Prostate gland (tissue), 2 donors: ENCODE data around the gene GPC5. TPM values are rescaled to one million over a fixed set of nuclear protein-coding genes. Genes with fewer than 3 reads are reported as not detected.
"Not testable (repeated sequence)": the region's sequence is repeated elsewhere in the genome, so short reads cannot be mapped to it uniquely, and the experiment has no call there.

ENCODE experiments used
- DNase-seq: peaks from one replicate; pipeline ENCODE4 v3.0.0-alpha.2; 2019; ENCODE audit warnings: low spot score
- H3K27ac ChIP-seq, 2 donors: fragments of 200-600 bp; sonication (generic); 2 replicates each; pipeline ENCODE4 v1.5.1; 2017 to 2019
- H3K27me3 ChIP-seq: fragments of 200-600 bp; sonication (generic); replicated peaks from 2 replicates; pipeline ENCODE4 v1.5.1; 2019; ENCODE audit not compliant: insufficient read depth
- H3K36me3 ChIP-seq, 2 donors: fragments of 200-600 bp; sonication (generic); 1 replicate in 1 of 2; 2 replicates in 1 of 2; pipeline versions ENCODE4 v1.5.1 to v1.8.1; 2017 to 2019
- H3K4me1 ChIP-seq: fragments of 200-600 bp; sonication (generic); replicated peaks from 2 replicates; pipeline ENCODE4 v1.5.1; 2019
- H3K4me3 ChIP-seq, 2 donors: fragments of 200-600 bp; sonication (generic); 2 replicates each; pipeline ENCODE4 v1.5.1; 2017 to 2019
- H3K9me3 ChIP-seq: fragments of 200-600 bp; sonication (generic); 2 replicates; pipeline ENCODE4 v1.5.1; 2017
- POLR2A ChIP-seq: fragments of 450-650 bp; IDR thresholded peaks from one replicate; pipeline ENCODE4 v1.6.1; 2016; ENCODE audit warnings: antibody characterized with exemption, mild to moderate bottlenecking
- POLR2AphosphoS5 ChIP-seq: sonication (generic); formaldehyde crosslinking; IDR thresholded peaks from one replicate; pipeline ENCODE4 v1.6.1; 2017; ENCODE audit warnings: antibody characterized with exemption
- WGBS: methylation state at CpG from one replicate; pipeline ENCODE4 v1.1.5; 2018; 5-methylcytosine and 5-hydroxymethylcytosine counted together
- intact Hi-C: fragments of 100-400 bp; cut with DNase I; formaldehyde crosslinking; loops from one replicate; pipeline ENCODE4 v1.14.2; 2022
- total RNA-seq, 2 donors: library from RNA; depleted of rRNA; stranded (reverse); fragments of >200 nt; gene quantifications; one replicate each; pipeline ENCODE4 v1.1.0, GENCODE V29; 2016
- TF ChIP-seq, protein P1 (sequence below), 4 experiments: fragments of 200-600 bp in 2 of 4; fragments of 450-650 bp in 2 of 4; sonication (generic) in 2 of 4; IDR thresholded peaks; 1 replicate in 3 of 4; 2 replicates in 1 of 4; pipeline ENCODE4 v1.5.1; 2016 to 2019; ENCODE audit warnings: antibody characterized with exemption in 4 of 4, mild to moderate bottlenecking in 2 of 4, moderate library complexity in 2 of 4

The GPC5 gene
- total RNA-seq, 2 donors from 2014 or later: 0.23 to 35.0 TPM

DNA sequence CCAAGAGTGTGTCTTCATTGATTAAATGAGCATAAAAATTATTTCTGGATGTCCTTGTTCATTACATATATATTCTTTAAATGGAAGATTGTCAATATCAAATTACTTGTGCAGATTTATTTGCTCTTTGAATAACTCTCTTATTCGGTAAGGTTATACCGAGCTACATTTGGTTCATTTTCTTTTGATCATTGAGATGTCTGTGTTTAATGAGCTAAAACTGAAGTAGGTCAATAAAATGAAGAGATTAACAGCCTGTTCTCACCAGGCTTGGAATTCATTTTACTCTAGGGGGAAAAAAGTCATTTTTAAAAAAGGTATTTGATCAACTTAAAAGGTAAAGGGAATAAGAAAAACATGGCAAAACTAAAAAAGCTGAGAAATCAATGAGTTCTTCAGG lies 10.6 kb downstream of the GPC5 start:
- Histone ChIP-seq H3K27ac (no peak overlapping the region), H3K4me3 (no peak overlapping the region), H3K4me1 (no peaks in the 10 kb centered on the region), H3K27me3 (no peaks in the 10 kb centered on the region), H3K36me3 (no peaks in the 10 kb centered on the region), H3K9me3 (no peaks in the 10 kb centered on the region)
- no peak for DNase-seq
- intact Hi-C loops: no loop called here
- TF ChIP-seq, protein P1, sequence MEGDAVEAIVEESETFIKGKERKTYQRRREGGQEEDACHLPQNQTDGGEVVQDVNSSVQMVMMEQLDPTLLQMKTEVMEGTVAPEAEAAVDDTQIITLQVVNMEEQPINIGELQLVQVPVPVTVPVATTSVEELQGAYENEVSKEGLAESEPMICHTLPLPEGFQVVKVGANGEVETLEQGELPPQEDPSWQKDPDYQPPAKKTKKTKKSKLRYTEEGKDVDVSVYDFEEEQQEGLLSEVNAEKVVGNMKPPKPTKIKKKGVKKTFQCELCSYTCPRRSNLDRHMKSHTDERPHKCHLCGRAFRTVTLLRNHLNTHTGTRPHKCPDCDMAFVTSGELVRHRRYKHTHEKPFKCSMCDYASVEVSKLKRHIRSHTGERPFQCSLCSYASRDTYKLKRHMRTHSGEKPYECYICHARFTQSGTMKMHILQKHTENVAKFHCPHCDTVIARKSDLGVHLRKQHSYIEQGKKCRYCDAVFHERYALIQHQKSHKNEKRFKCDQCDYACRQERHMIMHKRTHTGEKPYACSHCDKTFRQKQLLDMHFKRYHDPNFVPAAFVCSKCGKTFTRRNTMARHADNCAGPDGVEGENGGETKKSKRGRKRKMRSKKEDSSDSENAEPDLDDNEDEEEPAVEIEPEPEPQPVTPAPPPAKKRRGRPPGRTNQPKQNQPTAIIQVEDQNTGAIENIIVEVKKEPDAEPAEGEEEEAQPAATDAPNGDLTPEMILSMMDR (IDR thresholded peaks at IDR 0.05): no peak
- TF ChIP-seq POLR2A: no peak
- no peak for TF ChIP-seq POLR2AphosphoS5
- WGBS: 26% methylated on average over 2 of the region's 2 CpGs

DNA sequence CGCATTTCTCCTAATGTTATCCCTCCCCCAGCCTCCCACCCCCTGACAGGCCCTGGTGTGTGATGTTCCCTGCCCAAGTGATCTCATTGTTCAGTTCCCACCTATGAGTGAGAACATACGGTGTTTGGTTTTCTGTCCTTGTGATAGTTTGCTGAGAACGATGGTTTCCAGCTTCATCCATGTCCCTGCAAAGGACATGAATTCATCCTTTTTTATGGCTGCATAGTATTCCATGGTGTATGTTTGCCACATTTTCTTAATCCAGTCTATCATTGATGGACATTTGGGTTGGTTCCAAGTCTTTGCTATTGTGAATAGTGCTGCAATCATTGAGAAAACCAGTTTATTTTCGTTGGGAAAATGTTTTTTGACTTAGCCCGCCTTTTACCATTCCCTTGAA lies 18.2 kb downstream of the GPC5 start:
- intact Hi-C loops, H3K36me3 ChIP-seq, H3K9me3 ChIP-seq, H3K27ac ChIP-seq, H3K4me3 ChIP-seq, H3K27me3 ChIP-seq, DNase-seq, H3K4me1 ChIP-seq: not testable (repeated sequence)
- WGBS: 66% methylated on average over 5 of the region's 5 CpGs

DNA sequence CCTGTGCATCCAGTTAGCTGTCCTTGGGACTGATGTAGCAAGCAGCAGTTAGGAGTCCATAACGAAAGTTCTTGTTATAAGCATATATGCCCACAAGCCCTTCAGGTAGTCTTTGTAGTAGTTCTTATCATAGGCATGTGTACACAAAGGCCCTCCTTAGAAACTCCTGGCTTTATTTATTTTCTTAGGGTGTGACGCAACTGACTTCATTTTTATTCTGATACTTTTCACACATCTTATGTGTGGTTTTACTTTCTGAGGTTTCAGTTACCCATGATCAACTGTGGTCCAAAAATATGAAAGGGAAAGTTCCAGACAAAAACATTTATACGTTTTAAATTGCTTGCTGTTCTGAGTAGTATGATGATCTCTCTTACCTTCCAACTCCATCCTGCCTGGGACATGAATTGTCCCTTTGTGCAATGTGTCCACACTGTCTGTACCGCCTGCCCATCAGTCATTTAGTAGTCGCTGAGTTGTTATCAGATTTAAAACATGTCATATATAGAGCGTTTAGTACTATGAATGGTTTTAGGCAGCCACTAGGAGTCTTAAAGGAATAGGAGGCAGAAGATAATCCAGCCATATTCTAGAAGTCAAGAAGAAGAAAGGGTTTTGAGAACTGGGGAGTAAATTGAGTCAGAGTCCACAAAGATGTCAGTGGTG lies 19.4 kb downstream of the GPC5 start:
- Histone ChIP-seq H3K4me3 (no peak overlapping the region), H3K36me3 (no peaks in the 10 kb centered on the region), H3K27ac (no peak overlapping the region), H3K27me3 (no peaks in the 10 kb centered on the region), H3K4me1 (no peaks in the 10 kb centered on the region), H3K9me3 (no peaks in the 10 kb centered on the region)
- WGBS: 22% methylated on average over 6 of the region's 6 CpGs
- no peak for TF ChIP-seq POLR2A
- no peak for TF ChIP-seq POLR2AphosphoS5
- TF ChIP-seq, protein P1 (IDR thresholded peaks at IDR 0.05): no peak
- DNase-seq: no peak
- intact Hi-C loops: no loop called here

DNA sequence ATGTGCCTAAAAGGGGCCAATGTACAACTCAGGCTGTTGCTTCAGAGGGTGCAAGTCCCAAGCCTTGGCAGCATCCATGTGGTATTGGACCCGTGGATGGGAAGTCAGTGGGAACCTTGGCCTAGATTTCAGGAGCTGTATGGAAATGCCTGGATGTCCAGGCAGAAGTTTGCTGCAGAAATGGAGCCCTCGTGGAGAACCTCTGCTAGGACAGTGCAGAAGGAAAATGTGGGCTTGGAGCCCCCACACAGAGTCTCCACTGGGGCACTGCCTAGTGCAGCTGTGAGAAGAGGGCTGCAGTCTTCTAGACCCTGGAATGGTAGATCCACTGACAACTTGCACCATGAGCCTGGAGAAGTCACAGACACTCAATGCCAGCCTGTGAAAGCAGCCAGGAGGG lies 28.5 kb downstream of the GPC5 start:
- DNase-seq: no peak
- intact Hi-C loops: no loop called here
- Histone ChIP-seq H3K27me3 (no peaks in the 10 kb centered on the region), H3K4me3 (no peak overlapping the region), H3K9me3 (no peaks in the 10 kb centered on the region), H3K36me3 (no peaks in the 10 kb centered on the region), H3K27ac (no peak overlapping the region), H3K4me1 (no peaks in the 10 kb centered on the region)
- TF ChIP-seq, protein P1 (IDR thresholded peaks at IDR 0.05): no peak
- TF ChIP-seq POLR2AphosphoS5: no peak
- no peak for TF ChIP-seq POLR2A
- 73% methylated on average over 2 of the region's 2 CpGs for WGBS

DNA sequence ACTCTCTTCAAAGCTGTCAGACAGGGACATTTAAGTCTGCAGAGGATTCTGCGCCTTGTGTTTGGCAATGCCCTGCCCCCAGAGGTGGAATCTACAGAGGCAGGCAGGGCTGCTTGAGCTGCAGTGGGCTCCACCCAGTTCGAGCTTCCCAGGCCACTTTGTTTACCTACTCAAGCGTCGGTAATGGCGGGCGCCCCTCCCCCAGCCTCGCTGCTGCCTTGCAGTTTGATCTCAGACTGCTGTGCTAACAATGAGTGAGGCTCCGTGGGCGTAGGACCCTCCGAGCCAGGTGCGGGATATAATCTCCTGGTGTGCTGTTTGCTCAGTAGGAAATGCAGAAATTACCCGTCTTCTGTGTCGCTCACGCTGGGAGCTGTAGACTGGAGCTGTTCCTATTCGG lies 40.3 kb downstream of the GPC5 start:
- H3K27ac ChIP-seq, H3K27me3 ChIP-seq, H3K9me3 ChIP-seq, H3K4me1 ChIP-seq, H3K36me3 ChIP-seq, DNase-seq, H3K4me3 ChIP-seq, intact Hi-C loops: not testable (repeated sequence)
- 84% methylated on average over 15 of the region's 15 CpGs for WGBS

DNA sequence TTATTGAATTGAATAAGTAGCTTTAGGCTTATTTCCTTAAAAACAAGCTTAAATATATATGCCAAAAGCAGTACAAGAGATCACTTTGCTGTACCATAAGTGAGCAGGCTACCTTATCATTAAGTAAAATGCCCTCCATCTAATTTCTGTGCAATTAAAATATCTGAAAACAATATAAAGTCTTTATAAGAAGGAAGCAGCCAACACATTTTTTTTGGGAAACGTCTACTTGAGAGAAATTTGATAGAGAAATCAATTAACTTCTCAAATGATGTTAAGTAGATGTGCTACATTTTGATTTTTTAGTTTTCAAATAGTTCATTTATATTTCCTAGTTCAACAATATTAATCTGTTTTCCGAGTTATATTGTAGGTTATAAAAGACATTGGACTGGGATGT lies 52.5 kb downstream of the GPC5 start:
- H3K27me3 ChIP-seq: no peaks in the 10 kb centered on the region
- no peak overlapping the region for H3K4me3 ChIP-seq
- no peaks in the 10 kb centered on the region for H3K9me3 ChIP-seq
- TF ChIP-seq POLR2AphosphoS5: no peak
- no peak for TF ChIP-seq POLR2A
- TF ChIP-seq, protein P1 (IDR thresholded peaks at IDR 0.05): no peak
- DNase-seq: no peak
- H3K27ac ChIP-seq: no peak overlapping the region
- no peaks in the 10 kb centered on the region for H3K36me3 ChIP-seq
- H3K4me1 ChIP-seq: no peaks in the 10 kb centered on the region
- WGBS: 66% methylated on average over 2 of the region's 2 CpGs
- intact Hi-C loops: no loop called here
